C4-2B (cell line): ENCODE measurements around the gene PKDCC.

ENCODE experiments used
- CTCF ChIP-seq: fragments of 450-650 bp; conservative IDR thresholded peaks from 2 replicates; pipeline ENCODE4 v1.5.1; 2017; ENCODE audit warnings: mild to moderate bottlenecking
- ZFX ChIP-seq: fragments of 450-650 bp; IDR thresholded peaks from 2 replicates; pipeline ENCODE4 v1.6.1; 2017

- no peak for TF ChIP-seq CTCF
- TF ChIP-seq ZFX = no peak
Measured at GRCh38 chr2:42053791-42054701, 6.2 kb downstream of the PKDCC start.
